HCT116 (cell line): Measurements from ENCODE around the gene ITGB1. TPM values are rescaled to one million over a fixed set of nuclear protein-coding genes. Genes with fewer than 3 reads are reported as not detected.

Source experiments
- ATAC-seq: fragments of 200-7000 bp; cut with Tn5 transposase; 2 replicates; pipeline ENCODE4 v1.9.1; 2020; ENCODE audit warnings: mild to moderate bottlenecking, moderate library complexity
- BruUV-seq: library from RNA; stranded (reverse); fragments of 400-500 nt; replicated peaks from 2 replicates; lab custom pipeline; 2021; lab: Mats Ljungman, UMichigan
- CTCF ChIA-PET: fragments of 300-600 bp; sonication (Branson Sonifier 250); formaldehyde crosslinking; loops from one replicate; lab custom pipeline; 2021; ENCODE audit warnings: antibody characterized with exemption; lab: Charles Lee
- POLR2A ChIA-PET: fragments of 300-600, 350-600 bp; sonication (Branson Sonifier 250); formaldehyde crosslinking; loops from one replicate; lab custom pipeline; 2021; ENCODE audit warnings: antibody characterized with exemption; lab: Charles Lee
- RAD21 ChIA-PET, 2 experiments: fragments of 300-600 bp; sonication (Branson Sonifier 250); formaldehyde crosslinking; loops; one replicate each; lab custom pipeline; 2023; ENCODE audit warnings: low total read pairs in 2 of 2; ENCODE audit not compliant: uncharacterized antibody in 2 of 2, unreplicated experiment in 2 of 2, low non-redundant PET in 1 of 2; lab: Charles Lee
- DNase-seq: peaks from one replicate; pipeline ENCODE4 v3.0.0-alpha.2; 2010; ENCODE audit warnings: low read depth, low spot score
- H2AFZ ChIP-seq: fragments of 200-600 bp; shearing (Covaris generic), sonication (generic); 2 replicates; pipeline ENCODE4 v1.6.1; 2017; ENCODE audit warnings: low read depth, mixed run types, mixed read lengths, antibody characterized with exemption, low read length; ENCODE audit not compliant: poor library complexity, severe bottlenecking
- H3K27ac ChIP-seq: 2 replicates; pipeline ENCODE4 v1.5.1; 2012; ENCODE audit warnings: low read depth, low read length
- H3K27me3 ChIP-seq: fragments of 200-600 bp; sonication (generic); 2 replicates; pipeline ENCODE4 v1.6.1; 2016; ENCODE audit warnings: mixed run types, low read length, mixed read lengths; ENCODE audit not compliant: insufficient read depth
- H3K36me3 ChIP-seq, 2 experiments: fragments of 200-500 bp in 1 of 2; fragments of 200-600 bp in 1 of 2; sonication (Bioruptor generic) in 1 of 2; sonication (generic) in 1 of 2; 2 replicates each; pipeline versions ENCODE4 v1.5.1 to v1.6.1; 2014 to 2016; ENCODE audit warnings: low read length in 2 of 2, inconsistent platforms in 1 of 2, mixed read lengths in 1 of 2, mixed run types in 1 of 2; ENCODE audit not compliant: insufficient read depth in 2 of 2, control insufficient read depth in 1 of 2
- H3K4me1 ChIP-seq, 2 experiments: fragments of 200-600 bp in 1 of 2; sonication (generic) in 1 of 2; 2 replicates each; pipeline versions ENCODE4 v1.5.1 to v1.6.1; 2012 to 2017; ENCODE audit warnings: low read length in 2 of 2, inconsistent platforms in 1 of 2, mild to moderate bottlenecking in 1 of 2, mixed read lengths in 1 of 2, mixed run types in 1 of 2, moderate library complexity in 1 of 2; ENCODE audit not compliant: insufficient read depth in 2 of 2, control insufficient read depth in 1 of 2
- H3K4me2 ChIP-seq: fragments of 200-600 bp; sonication (generic); 2 replicates; pipeline ENCODE4 v1.6.1; 2017; ENCODE audit warnings: mixed run types, low read length, mixed read lengths
- H3K4me3 ChIP-seq, 2 experiments: fragments of 200-600 bp in 1 of 2; sonication (generic) in 1 of 2; replicated peaks in 1 of 2; 2 replicates each; pipeline ENCODE4 v1.5.1; 2011 to 2016; ENCODE audit warnings: low read length in 2 of 2, control low read depth in 1 of 2, low read depth in 1 of 2, mild to moderate bottlenecking in 1 of 2, mixed read lengths in 1 of 2, mixed run types in 1 of 2
- H3K79me2 ChIP-seq: fragments of 200-600 bp; sonication (generic); 2 replicates; pipeline ENCODE4 v1.6.1; 2017; ENCODE audit warnings: mild to moderate bottlenecking, mixed run types, low read length, moderate library complexity, mixed read lengths; ENCODE audit not compliant: insufficient read depth
- H3K9ac ChIP-seq: fragments of 200-600 bp; sonication (generic); 2 replicates; pipeline ENCODE4 v1.6.1; 2016; ENCODE audit warnings: low read length, mixed read lengths
- H3K9me2 ChIP-seq: fragments of 200-600 bp; sonication (generic), shearing (Covaris generic); 2 replicates; pipeline ENCODE4 v1.6.1; 2017; ENCODE audit warnings: mixed run types, mild to moderate bottlenecking, moderate library complexity; ENCODE audit not compliant: insufficient read depth
- H3K9me3 ChIP-seq, 2 experiments: fragments of 200-500 bp in 1 of 2; fragments of 200-600 bp in 1 of 2; sonication (Bioruptor generic) in 1 of 2; sonication (generic) in 1 of 2; 2 replicates each; pipeline ENCODE4 v1.6.1; 2014 to 2017; ENCODE audit warnings: low read length in 2 of 2, mixed read lengths in 2 of 2, inconsistent platforms in 1 of 2, low read depth in 1 of 2, mild to moderate bottlenecking in 1 of 2, mixed run types in 1 of 2, moderate library complexity in 1 of 2; ENCODE audit not compliant: control insufficient read depth in 1 of 2, insufficient read depth in 1 of 2
- H4K20me1 ChIP-seq: fragments of 200-600 bp; sonication (generic), shearing (Covaris generic); 2 replicates; pipeline ENCODE4 v1.6.1; 2017; ENCODE audit warnings: mixed run types, mild to moderate bottlenecking, moderate library complexity; ENCODE audit not compliant: insufficient read depth
- ATF3 ChIP-seq: IDR thresholded peaks from 2 replicates; pipeline ENCODE4 v1.6.1; 2012
- CEBPB ChIP-seq: IDR thresholded peaks from 2 replicates; pipeline ENCODE4 v1.6.1; 2012; ENCODE audit warnings: low read depth
- CTCF ChIP-seq, 3 experiments: fragments of 200-600 bp in 1 of 3; sonication (generic) in 1 of 3; IDR thresholded peaks in 2 of 3; conservative IDR thresholded peaks in 1 of 3; 2 replicates each; pipeline ENCODE4 v1.5.1; 2012 to 2017; ENCODE audit warnings: low read depth in 2 of 3, low read length in 2 of 3, antibody characterized with exemption in 1 of 3, borderline replicate concordance in 1 of 3, control low read depth in 1 of 3, mild to moderate bottlenecking in 1 of 3, mixed read lengths in 1 of 3, mixed run types in 1 of 3, moderate library complexity in 1 of 3; ENCODE audit not compliant: insufficient read depth in 1 of 3
- EGR1 ChIP-seq: IDR thresholded peaks from 2 replicates; pipeline ENCODE4 v1.6.1; 2012; ENCODE audit warnings: low read depth
- ELF1 ChIP-seq: IDR thresholded peaks from 2 replicates; pipeline ENCODE4 v1.6.1; 2012; ENCODE audit warnings: low read depth, borderline replicate concordance
- EZH2phosphoT487 ChIP-seq: fragments of 200-600 bp; IDR thresholded peaks from 2 replicates; pipeline ENCODE4 v1.6.1; 2018; ENCODE audit warnings: antibody characterized with exemption, borderline replicate concordance
- FOSL1 ChIP-seq: IDR thresholded peaks from 2 replicates; pipeline ENCODE4 v1.6.1; 2012; ENCODE audit warnings: low read depth
- JUND ChIP-seq: IDR thresholded peaks from 2 replicates; pipeline ENCODE4 v1.6.1; 2012
- POLR2A ChIP-seq: IDR thresholded peaks from 2 replicates; pipeline ENCODE4 v1.7.0; 2011; ENCODE audit warnings: borderline replicate concordance; ENCODE audit not compliant: insufficient read depth, insufficient read length; ENCODE audit errors: extremely low read depth
- POLR2AphosphoS5 ChIP-seq: IDR thresholded peaks from 2 replicates; pipeline ENCODE4 v1.6.1; 2011; ENCODE audit warnings: mild to moderate bottlenecking, low read depth, low read length, moderate library complexity
- SP1 ChIP-seq: IDR thresholded peaks from 2 replicates; pipeline ENCODE4 v1.6.1; 2012; ENCODE audit warnings: low read depth
- TCF7L2 ChIP-seq: IDR thresholded peaks from 2 replicates; pipeline ENCODE4 v1.7.0; 2011; ENCODE audit warnings: borderline replicate concordance, inconsistent platforms; ENCODE audit not compliant: insufficient read depth, insufficient read length; ENCODE audit errors: extremely low read depth
- YY1 ChIP-seq: IDR thresholded peaks from 2 replicates; pipeline ENCODE4 v1.6.1; 2011; ENCODE audit warnings: low read length, low read depth, moderate library complexity, mild to moderate bottlenecking; ENCODE audit not compliant: insufficient replicate concordance; ENCODE audit errors: extremely low read depth
- ZBTB33 ChIP-seq: IDR thresholded peaks from 2 replicates; pipeline ENCODE4 v1.6.1; 2011; ENCODE audit warnings: mild to moderate bottlenecking, low read length, moderate library complexity; ENCODE audit not compliant: insufficient replicate concordance; ENCODE audit errors: extremely low read depth
- ZFX ChIP-seq: fragments of 450-650 bp; IDR thresholded peaks from 2 replicates; pipeline ENCODE4 v1.6.1; 2017
- intact Hi-C: fragments of 100-400 bp; cut with micrococcal nuclease; formaldehyde crosslinking; loops from 2 replicates; pipeline ENCODE4 v1.10.0; 2022
- total RNA-seq: library from RNA; stranded (reverse); gene quantifications from one replicate; pipeline ENCODE4 v1.2.1, GENCODE V29; 2021; ENCODE audit not compliant: unreplicated experiment

The ITGB1 gene
- total RNA-seq, 1 experiment from 2014 or later = 366 TPM

DNA sequence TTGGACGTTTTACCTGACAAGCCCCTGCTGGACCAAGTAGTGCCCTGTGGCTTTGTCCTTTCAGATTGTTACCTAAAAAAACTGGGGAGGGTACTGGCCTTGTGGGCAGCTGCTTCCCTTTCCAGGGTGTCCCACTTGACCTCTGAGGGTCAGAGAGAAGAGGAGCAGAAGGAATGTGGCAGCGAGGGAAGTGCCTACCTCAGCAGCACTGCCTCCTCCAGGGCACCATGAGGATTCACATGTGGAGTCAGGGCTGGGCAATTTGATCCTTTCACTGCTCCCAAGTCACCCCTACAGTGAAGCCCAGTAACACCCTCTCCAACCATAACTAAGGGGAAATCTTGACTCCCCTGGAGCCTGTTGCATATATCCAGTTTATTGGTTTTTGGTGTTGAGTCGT, 64.6 kb downstream of the ITGB1 start:
- Histone ChIP-seq H3K36me3 (peaks cover 16 to 22% of the 10 kb centered on the region in 2 experiments), H3K27me3 (no peaks in the 10 kb centered on the region), H3K27ac (no peak overlapping the region), H3K79me2 (no peaks in the 10 kb centered on the region), H3K9me3 (no peaks in the 10 kb centered on the region), H3K4me1 (no peaks in the 10 kb centered on the region), H3K4me2 (no peak overlapping the region), H3K9ac (no peak overlapping the region), H3K9me2 (no peaks in the 10 kb centered on the region), H4K20me1 (no peaks in the 10 kb centered on the region), H3K4me3 (no peak overlapping the region), H2AFZ (no peak overlapping the region)
- DNase-seq (no peak), ATAC-seq (peak; percentile 89)
- ChIA-PET POLR2A (no interaction called here), RAD21 (no interaction called here), CTCF (no interaction called here)
- TF ChIP-seq ZFX (no peak), TCF7L2 (no peak), CTCF (IDR thresholded peaks at IDR 0.05 in 2 of 3, conservative IDR thresholded peaks at IDR 0.05 in 1 of 3; ENCODE audit: borderline replicate concordance in 1 of 3, insufficient read depth in 1 of 3, low read depth in 2 of 3, low read length in 2 of 3) (peak in 2 of 3 experiments; percentile 34 to 55; a peak in 4 of 6 replicates)
- BruUV-seq = no TSS peak
- intact Hi-C loops = no loop called here

DNA sequence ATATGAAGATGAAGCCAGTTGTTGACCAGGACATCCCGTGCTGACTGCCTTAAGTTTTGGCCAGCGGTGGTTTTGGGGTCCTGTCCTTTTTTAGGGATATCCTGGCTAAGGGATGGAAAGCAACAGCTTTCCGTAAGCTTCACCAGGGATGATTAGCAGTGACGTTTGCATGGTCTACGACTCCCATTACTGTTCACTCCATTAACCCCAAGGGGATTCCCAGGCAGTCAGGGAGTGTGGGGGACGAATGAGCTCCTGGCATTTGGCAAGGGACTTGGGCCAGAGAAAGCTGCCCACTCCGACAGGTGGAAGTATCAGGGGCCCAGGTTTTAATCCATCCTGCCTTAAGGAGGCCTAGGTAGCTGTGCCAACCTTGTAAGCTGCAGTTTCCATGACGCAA, 66.8 kb downstream of the ITGB1 start:
- H2AFZ ChIP-seq = no peak overlapping the region
- H3K27ac ChIP-seq = no peak overlapping the region
- BruUV-seq = no TSS peak
- CTCF ChIA-PET = no interaction called here
- TF ChIP-seq ZBTB33 = no peak
- no peak for TF ChIP-seq TCF7L2
- no peak for TF ChIP-seq POLR2A
- no peak for TF ChIP-seq FOSL1
- TF ChIP-seq SP1 = no peak
- TF ChIP-seq YY1 = no peak
- TF ChIP-seq ZFX = no peak
- TF ChIP-seq JUND = no peak
- no peak for TF ChIP-seq CEBPB
- TF ChIP-seq ATF3 = no peak
- no peak for TF ChIP-seq POLR2AphosphoS5
- no peak for TF ChIP-seq ELF1
- no peak for TF ChIP-seq EGR1
- no peak for TF ChIP-seq EZH2phosphoT487
- H3K9ac ChIP-seq = no peak overlapping the region
- RAD21 ChIA-PET = no interaction called here
- H3K9me3 ChIP-seq = no peaks in the 10 kb centered on the region
- H3K4me2 ChIP-seq = no peak overlapping the region
- no peaks in the 10 kb centered on the region for H3K9me2 ChIP-seq
- no peak overlapping the region for H3K4me3 ChIP-seq
- H3K79me2 ChIP-seq = no peaks in the 10 kb centered on the region
- POLR2A ChIA-PET = no interaction called here
- H3K4me1 ChIP-seq = no peaks in the 10 kb centered on the region
- intact Hi-C loops = no loop called here
- ATAC-seq (no peak), DNase-seq (no peak)
- H3K27me3 ChIP-seq = no peaks in the 10 kb centered on the region
- peaks cover under 1 to 1% of the 10 kb centered on the region in 2 experiments; a peak in 2 of 4 replicates for H3K36me3 ChIP-seq
- H4K20me1 ChIP-seq = no peaks in the 10 kb centered on the region
